GM19467 (cell line): ENCODE measurements around the gene DDX39A.
A peak's percentile ranks its signal among the peaks of the same experiment; 100 is the strongest.
"Not testable (repeated sequence)": the region's sequence is repeated elsewhere in the genome, so short reads cannot be mapped to it uniquely, and the experiment has no call there.

Experiments
- ATAC-seq: cut with Tn5 transposase; IDR thresholded peaks from one replicate; pipeline ENCODE4 v1.9.1; 2021; ENCODE audit warnings: mild to moderate bottlenecking, moderate library complexity; ENCODE audit not compliant: unreplicated experiment

The DDX39A gene

DNA sequence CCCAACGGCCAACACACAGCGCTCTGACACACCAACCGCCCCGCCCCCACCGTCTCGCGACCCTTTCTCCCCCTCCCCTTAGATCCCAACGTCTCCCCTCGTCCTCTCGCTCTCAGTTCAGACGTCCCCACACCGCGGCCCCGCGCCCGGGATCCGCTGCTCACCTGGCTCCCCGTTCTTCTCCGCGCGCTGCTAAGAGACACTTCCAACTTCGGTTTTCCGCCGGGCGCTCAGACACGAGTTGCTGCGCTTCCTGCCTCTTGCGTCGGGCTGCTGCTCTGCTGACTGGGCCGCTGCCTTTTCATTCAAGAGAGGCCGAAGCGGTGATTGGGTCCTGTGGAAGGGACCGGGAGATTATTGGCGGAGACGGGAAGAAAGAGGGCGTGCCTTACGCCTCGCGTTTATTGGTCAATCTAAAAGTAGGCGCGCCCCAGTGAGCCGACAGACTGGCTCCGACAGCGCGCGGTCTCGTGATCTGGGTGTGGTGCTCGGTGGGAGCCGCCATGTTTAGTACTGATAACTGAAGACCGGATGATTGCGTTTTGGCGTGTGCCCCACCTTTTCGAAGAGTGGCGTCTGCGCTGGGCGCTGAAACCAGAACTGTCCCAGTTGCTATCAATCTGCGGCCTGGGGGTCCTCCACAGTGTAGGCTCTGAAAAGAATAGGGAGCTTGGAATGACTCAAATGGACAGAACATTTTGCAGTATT lies at the start of gene DDX39A:
DDX39A (minus strand) TSS at position 236 of the 708 bp plus-strand sequence. CDS start 6,121 bp downstream, outside the sequence.
- ATAC-seq, result peak; percentile 70

DNA sequence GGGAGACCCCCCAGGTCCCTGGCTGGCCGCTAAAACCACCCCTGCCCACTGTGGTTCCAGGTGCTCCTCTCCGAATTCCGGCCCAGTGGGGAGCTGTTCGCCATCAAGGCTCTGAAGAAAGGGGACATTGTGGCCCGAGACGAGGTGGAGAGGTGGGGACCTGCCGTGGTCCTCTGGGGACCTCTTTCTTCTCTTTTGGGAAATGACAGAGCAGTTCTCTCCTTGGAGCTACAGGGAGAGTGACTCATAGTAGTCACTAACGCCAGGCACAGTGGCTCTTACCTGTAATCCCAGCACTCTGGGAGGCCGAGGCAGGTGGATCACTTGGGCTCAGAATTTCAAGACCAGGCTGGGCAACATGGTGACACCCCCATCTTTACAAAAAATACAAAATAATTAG lies 48.7 kb upstream of the DDX39A start:
- no peak for ATAC-seq

DNA sequence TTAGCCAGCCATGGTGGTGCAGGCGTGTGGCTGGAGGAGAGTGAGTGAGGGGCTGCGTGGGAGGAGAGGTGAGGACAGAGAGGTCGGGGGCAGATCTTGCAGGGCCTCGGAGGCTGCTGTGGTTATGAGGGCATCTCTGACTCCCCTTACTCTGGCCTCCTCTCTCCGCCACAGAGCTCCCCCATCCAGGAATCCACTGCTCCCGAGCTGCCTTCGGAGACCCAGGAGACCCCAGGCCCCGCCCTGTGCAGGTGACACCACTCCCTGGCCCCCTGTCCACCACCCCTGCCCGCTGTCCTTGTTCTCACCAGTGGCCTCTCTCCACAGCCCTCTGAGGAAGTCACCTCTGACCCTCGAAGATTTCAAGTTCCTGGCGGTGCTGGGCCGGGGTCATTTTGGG lies 48.2 kb upstream of the DDX39A start:
- no peak for ATAC-seq

DNA sequence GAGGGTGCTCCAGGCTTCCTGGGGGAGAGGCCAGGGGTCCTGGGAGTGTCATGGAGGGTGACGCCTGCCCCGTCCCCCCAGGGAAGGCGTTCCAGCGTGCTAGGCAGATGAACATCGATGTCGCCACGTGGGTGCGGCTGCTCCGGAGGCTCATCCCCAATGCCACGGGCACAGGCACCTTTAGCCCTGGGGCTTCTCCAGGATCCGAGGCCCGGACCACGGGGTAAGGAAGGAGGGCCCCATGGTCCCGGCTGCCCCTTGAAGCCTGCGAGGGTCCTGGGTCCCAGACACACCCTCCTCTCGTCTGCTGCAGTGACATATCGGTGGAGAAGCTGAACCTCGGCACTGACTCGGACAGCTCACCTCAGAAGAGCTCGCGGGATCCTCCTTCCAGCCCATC lies 44.6 kb upstream of the DDX39A start:
- no peak for ATAC-seq

DNA sequence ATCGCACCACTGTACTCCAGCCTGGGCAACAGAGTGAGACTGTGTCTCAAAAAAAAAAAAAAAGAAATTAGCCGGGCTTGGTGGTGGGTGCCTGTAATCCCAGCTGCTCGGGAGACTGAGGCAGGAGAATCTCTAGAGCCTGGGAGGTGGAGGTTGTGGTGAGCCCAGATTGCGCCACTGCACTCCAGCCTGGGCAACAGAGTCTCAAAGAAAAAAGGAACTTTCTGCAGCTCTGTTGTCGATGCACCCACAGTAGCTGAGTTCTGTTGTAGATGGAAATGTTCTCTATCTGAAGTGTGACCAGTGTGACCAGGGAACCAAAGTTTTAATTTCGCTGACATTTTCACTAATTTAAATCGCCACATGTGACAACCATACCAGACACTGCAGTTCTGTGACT lies 43.3 kb upstream of the DDX39A start:
- ATAC-seq, result not testable (repeated sequence)

DNA sequence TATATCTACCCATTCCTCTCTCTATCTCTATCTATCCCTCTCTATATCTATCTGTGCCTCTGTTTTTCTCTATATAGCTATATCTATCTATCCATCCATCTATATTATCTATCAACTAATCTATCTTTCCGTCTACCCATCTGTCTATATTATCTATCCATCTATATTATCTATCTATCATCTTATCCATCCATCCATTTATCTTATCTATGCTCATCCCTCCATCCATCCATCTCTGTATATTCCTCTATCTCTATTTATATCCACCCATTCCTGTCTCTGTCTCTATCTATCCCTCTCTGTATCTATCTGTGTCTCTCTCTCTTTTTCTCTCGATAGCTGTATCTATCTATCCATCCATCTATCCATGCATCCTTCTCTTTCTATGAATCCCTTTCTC lies 41.8 kb upstream of the DDX39A start:
- ATAC-seq, result no peak

DNA sequence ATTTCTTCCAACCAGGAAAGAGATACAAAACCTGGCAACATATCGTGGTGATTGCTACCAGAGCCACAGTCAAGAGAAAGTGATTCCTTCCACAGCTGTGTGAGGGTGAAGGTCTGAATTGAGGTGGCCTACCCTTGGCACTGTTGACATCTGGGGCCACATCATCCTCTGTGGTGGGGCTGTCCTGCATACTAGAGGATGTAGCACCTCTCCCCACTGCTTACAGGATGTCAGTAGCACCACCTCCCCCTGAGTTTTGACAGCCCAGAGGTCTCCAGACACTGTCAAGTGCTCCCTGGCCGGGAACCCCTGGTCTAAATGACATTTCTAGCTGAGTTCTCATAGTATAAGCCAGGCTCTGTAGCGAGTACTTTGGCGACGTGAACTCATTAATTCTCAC lies 40.6 kb upstream of the DDX39A start:
- no peak for ATAC-seq

DNA sequence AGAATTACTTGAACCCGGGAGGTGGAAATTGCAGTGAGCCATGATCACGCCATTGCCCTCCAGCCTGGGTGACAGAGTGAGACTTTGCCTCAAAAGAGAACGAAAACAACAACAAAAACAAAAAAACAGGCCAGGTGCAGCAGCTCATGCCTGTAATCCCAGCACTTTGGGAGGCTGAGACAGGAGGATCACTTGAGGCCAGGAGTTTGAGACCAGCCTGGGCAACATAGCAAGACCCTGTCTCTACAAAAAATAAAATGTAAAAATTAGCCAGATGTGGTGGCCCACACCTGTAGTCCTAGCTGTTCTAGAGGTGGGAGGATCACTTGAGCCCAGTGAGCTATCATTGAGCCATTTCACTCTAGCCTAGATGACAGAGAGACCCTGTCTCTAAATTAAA lies 33.2 kb upstream of the DDX39A start:
- not testable (repeated sequence) for ATAC-seq

DNA sequence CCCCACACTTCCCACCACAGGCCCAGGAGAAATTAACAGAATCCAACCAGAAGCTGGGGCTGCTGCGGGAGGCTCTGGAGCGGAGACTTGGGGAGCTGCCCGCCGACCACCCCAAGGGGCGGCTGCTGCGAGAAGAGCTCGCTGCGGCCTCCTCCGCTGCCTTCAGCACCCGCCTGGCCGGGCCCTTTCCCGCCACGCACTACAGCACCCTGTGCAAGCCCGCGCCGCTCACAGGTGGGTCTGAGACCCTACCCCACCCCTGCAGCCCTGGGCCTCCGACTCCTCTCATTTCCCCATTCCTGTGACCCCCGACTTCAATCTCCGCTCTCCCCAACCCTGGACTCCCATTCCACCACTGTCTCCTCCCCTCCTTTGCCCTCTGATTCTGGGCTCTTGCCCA lies 31.7 kb upstream of the DDX39A start:
- no peak for ATAC-seq

DNA sequence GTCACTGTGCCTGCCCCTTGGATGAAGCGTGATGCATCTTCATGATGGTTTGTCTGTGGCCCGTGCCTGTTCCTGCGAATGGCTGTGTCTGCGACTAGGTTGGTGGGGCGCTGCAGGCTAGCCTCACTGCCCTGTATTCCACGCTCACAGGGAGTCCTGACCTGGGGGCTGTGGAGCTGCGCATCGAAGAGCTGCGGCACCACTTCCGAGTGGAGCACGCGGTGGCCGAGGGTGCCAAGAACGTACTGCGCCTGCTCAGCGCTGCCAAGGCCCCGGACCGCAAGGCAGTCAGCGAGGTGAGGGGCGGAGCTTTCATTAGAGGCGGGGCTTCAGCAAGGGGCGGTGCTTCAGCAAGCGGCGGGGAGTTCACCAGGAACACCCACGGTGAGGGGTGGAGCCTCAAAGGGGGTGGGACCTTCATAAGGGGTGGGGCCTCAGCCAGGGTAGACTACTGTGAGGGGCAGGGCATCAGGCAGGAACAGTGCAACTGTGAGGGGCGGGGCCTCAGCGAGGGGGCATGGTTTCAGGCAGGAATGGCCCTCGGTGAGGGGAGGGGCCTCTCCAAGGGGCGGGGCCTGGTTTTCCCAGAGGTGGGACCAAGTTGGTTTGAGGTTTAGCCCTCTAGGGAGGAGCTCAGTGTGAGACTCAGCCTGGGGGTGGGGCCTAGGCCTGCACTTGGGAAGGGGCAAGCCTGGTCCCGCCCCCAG lies 31.2 kb upstream of the DDX39A start:
- ATAC-seq, result no peak

DNA sequence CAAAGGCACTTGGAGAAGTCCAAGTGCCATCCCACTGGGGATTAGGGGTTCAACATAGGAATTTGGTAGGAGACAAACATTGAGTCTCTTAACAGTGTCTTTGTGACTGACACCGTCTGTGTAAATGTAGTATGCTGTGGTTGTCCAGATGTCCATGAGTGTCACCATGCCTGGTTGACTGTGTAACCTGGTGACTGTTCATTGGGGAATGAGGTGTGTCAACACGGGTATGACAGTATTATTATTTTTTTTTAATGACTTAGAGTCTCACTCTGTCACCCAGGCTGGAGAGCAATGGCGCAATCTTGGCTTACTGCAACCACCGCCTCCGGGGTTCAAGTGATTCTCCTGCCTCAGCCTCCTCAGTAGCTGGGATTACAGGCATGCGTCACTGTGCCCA lies 30.2 kb upstream of the DDX39A start:
- ATAC-seq, result no peak

DNA sequence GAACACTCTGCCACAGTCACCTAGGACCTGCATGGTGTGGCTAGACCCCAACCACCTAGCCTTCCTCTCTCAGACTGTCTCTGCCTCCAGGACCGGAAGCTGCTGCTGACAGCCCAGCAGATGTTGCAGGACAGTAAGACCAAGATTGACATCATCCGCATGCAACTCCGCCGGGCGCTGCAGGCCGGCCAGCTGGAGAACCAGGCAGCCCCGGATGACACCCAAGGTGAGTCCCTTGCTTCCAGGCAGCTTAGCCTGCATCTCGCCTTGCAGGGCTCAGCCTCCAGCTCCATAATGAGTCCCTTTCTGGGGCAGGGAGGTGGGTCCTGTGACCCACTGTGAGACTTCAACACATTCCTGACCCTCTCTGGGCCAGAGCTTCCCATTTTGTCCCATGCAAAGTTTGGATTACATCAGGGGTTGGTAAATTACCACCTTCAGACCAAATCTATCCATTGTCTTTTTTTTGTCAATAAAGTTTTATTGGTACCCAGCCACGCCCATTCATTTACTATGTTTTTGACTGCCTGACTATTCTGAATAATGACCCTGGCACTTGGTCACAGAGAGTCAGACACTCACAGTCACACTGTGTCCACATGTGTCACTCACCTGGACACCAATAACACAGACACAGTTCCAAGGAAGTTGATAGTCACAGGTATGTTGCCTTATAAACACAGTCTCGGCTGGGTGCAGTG lies 27.3 kb upstream of the DDX39A start:
- ATAC-seq, result no peak

DNA sequence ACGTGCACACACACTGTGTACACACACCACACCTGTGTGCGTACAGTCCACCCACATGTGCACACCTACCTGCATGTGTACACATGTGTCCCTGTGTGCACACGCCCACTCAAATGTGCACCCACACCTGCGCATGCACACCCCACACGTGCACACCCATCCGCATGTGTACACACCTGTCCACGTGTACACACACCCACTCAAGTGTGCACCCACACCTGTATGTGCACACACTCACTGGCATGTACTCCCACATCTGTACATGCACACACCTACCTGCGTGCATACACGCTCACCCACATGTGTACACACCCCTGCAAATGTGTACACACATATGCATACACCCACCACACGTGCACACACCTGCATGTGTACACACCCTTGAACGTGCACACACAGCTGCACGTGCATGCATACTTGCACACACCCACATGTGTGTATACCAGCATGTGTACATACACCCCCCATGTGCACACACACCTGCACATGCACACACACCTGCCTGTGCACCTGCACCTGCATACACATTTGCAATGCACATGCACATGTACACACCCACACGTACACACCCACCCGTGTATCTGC lies 24.6 kb upstream of the DDX39A start:
- ATAC-seq, result no peak

DNA sequence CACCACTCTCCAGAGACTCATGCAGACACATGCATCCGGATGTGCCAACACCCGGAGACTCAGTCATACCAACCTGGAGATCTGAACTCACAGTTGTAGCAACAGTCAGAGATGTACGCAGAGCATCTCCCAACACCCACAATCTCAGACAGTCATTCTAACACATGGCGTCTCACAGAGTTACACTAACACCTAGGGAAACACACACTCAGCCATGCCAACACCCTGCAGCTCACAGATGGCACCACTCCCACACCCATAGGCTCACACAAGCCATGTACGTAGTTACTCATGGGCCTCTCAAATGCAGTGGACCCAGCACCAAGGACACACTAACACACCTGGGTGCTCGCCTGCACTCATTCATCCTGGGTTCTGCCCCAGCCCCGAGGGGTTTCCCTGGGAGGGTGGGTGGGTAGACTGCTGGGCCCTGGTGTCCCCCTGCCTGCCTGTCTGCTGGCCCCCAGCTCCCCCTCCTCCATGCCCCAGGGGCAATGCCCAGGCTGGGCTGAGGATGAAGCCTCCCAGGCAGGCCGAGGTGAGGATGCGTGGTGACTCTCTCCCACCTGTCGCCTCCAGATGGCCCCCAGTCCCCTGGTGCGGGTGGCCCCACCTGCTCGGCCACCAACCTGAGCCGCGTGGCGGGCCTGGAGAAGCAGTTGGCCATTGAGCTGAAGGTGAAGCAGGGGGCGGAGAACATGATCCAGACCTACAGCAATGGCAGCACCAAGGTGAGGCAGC lies 23.9 kb upstream of the DDX39A start:
- no peak for ATAC-seq

DNA sequence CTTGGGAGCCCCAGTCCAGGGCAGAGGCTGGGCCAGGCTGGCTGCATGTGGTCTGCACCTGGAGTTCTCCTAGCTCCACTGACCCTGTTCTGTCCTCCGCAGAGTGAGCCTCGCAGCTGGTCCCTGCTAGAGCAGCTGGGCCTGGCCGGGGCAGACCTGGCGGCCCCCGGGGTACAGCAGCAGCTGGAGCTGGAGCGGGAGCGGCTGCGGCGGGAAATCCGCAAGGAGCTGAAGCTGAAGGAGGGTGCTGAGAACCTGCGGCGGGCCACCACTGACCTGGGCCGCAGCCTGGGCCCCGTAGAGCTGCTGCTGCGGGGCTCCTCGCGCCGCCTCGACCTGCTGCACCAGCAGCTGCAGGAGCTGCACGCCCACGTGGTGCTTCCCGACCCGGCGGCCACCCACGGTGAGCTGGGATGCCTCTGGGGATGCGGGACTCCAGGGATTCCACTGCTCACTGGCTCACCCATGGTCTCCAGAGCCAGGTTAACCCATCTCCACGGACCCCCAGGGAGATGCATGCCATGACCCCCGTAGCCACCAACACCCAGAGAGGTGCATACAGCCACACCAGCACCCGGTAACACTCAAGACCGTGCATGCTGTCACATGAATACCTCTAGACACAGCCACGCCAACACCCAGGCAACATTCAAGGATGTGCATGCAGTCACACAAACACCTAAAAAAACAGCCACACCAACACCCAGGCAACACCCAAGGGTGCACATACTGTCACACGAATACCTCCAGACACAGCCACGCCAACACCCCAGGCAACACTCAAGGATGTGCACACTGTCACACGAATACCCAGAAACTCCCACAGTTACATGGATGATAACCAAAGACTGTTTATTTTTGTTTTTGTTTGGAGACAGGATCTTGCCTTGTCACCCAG lies 22.1 kb upstream of the DDX39A start:
- no peak for ATAC-seq

DNA sequence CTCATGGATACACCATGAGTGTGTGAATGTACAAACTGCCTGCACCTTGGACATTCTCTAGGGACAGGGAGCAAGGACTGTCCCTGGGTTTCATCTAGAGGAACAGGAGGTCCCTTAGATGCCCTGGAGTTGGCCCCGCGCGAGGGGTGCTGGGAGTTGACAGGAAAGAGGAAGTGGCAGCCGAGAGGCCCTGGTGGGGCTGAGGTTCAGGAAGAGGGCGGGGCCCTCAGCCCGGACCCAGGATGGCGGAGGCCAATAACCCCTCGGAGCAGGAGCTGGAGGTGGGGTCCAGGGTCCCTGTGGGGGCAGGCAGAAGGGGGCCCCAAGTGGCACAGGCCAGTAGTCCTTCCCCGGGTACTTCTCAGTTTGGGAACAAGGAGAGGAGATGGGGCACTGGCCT lies 20.9 kb upstream of the DDX39A start:
- peak; percentile 73 for ATAC-seq

DNA sequence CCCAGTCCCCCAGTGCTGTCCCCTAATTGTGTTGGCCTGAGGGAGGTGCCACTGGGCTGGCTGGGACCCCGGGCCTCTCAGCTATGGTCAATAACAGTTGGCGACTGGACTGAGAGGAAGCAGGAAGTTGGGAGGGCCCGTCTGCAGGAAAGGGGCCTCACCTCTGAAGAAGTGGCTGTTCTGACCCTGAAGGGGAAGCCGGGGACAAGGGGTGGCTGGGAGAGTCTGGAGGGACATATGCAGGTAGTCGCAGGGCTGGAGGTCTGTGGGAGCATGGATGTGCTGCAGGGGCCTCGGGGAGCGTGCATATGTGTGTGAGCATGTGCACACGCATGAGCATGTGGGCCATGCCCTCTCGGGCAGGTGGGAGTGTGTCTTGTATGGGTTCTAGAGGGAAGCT lies 19.9 kb upstream of the DDX39A start:
- ATAC-seq, result no peak

DNA sequence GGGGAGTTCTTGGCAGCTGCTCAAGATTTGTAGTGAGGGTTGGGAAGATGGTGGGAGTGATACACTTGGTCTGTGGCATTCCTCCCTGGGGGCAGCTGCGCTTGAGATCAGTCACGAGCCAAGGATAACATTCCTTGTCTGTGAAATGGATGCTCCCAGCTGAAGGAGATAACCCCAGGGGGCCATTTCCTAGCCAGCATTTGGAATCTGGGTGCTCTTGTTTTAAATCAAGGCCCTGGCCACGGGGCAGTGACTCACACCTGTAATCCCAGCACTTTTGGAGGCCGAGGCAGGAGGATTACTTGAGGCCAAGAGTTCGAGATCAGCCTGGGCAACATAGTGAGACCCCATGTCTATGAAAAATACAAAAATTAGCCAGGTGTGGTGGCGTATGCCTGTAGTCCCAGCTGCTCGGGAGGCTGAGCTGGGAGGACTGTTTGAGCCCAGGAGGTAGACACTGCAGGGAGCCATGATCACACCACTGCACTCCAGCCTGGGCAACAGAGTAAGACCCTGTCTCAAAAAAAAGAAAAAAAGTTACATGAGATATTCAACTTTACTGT lies 18.5 kb upstream of the DDX39A start:
- no peak for ATAC-seq

DNA sequence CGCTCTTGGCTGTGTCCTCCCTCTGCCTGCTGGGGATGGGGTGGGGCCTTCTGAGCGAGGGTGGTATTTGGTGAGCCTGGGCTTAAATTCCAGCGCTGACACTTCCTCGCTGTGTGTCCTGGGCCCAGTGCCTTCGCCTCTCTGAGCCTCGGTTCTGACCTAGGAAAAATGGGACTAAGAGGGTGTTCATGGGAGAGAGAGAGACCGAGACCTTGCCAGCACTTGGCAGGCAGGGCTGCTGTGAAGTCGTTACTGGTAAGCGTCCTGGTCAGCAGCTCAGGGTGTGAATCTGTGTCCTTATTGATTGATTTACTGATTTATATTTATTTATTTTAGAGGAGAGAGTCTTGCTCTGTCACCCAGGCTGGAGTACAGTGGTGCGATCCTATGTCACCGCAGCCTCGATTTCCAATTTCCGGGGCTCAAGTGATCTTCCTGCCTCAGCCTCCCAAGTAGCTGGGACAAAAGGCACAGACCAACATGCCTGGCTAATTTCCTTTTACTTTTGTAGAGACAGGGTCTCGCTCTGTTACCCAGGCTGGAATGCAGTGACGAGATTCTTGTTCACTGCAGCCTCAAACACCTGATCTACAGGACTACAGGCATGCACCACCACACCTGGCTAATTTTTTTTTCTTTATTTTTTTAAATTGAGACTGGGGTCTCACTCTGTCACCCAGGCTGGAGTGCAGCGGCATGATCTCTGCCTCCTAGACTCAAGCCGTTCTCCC lies 16.3 kb upstream of the DDX39A start:
- ATAC-seq, result no peak
